HCT116 (cell line): ENCODE measurements around the gene LSAMP. TPM values are rescaled to one million over a fixed set of nuclear protein-coding genes. Genes with fewer than 3 reads are reported as not detected.

ENCODE experiments used
- ATAC-seq: fragments of 200-7000 bp; cut with Tn5 transposase; 2 replicates; pipeline ENCODE4 v1.9.1; 2020; ENCODE audit warnings: mild to moderate bottlenecking, moderate library complexity
- BruUV-seq: library from RNA; stranded (reverse); fragments of 400-500 nt; replicated peaks from 2 replicates; lab custom pipeline; 2021; lab: Mats Ljungman, UMichigan
- CTCF ChIA-PET: fragments of 300-600 bp; sonication (Branson Sonifier 250); formaldehyde crosslinking; loops from one replicate; lab custom pipeline; 2021; ENCODE audit warnings: antibody characterized with exemption; lab: Charles Lee
- POLR2A ChIA-PET: fragments of 300-600, 350-600 bp; sonication (Branson Sonifier 250); formaldehyde crosslinking; loops from one replicate; lab custom pipeline; 2021; ENCODE audit warnings: antibody characterized with exemption; lab: Charles Lee
- RAD21 ChIA-PET, 2 experiments: fragments of 300-600 bp; sonication (Branson Sonifier 250); formaldehyde crosslinking; loops; one replicate each; lab custom pipeline; 2023; ENCODE audit warnings: low total read pairs in 2 of 2; ENCODE audit not compliant: uncharacterized antibody in 2 of 2, unreplicated experiment in 2 of 2, low non-redundant PET in 1 of 2; lab: Charles Lee
- DNase-seq: peaks from one replicate; pipeline ENCODE4 v3.0.0-alpha.2; 2010; ENCODE audit warnings: low read depth, low spot score
- H2AFZ ChIP-seq: fragments of 200-600 bp; shearing (Covaris generic), sonication (generic); 2 replicates; pipeline ENCODE4 v1.6.1; 2017; ENCODE audit warnings: low read depth, mixed run types, mixed read lengths, antibody characterized with exemption, low read length; ENCODE audit not compliant: poor library complexity, severe bottlenecking
- H3K27ac ChIP-seq: 2 replicates; pipeline ENCODE4 v1.5.1; 2012; ENCODE audit warnings: low read depth, low read length
- H3K27me3 ChIP-seq: fragments of 200-600 bp; sonication (generic); 2 replicates; pipeline ENCODE4 v1.6.1; 2016; ENCODE audit warnings: mixed run types, low read length, mixed read lengths; ENCODE audit not compliant: insufficient read depth
- H3K36me3 ChIP-seq, 2 experiments: fragments of 200-500 bp in 1 of 2; fragments of 200-600 bp in 1 of 2; sonication (Bioruptor generic) in 1 of 2; sonication (generic) in 1 of 2; 2 replicates each; pipeline versions ENCODE4 v1.5.1 to v1.6.1; 2014 to 2016; ENCODE audit warnings: low read length in 2 of 2, inconsistent platforms in 1 of 2, mixed read lengths in 1 of 2, mixed run types in 1 of 2; ENCODE audit not compliant: insufficient read depth in 2 of 2, control insufficient read depth in 1 of 2
- H3K4me1 ChIP-seq, 2 experiments: fragments of 200-600 bp in 1 of 2; sonication (generic) in 1 of 2; 2 replicates each; pipeline versions ENCODE4 v1.5.1 to v1.6.1; 2012 to 2017; ENCODE audit warnings: low read length in 2 of 2, inconsistent platforms in 1 of 2, mild to moderate bottlenecking in 1 of 2, mixed read lengths in 1 of 2, mixed run types in 1 of 2, moderate library complexity in 1 of 2; ENCODE audit not compliant: insufficient read depth in 2 of 2, control insufficient read depth in 1 of 2
- H3K4me2 ChIP-seq: fragments of 200-600 bp; sonication (generic); 2 replicates; pipeline ENCODE4 v1.6.1; 2017; ENCODE audit warnings: mixed run types, low read length, mixed read lengths
- H3K4me3 ChIP-seq, 2 experiments: fragments of 200-600 bp in 1 of 2; sonication (generic) in 1 of 2; replicated peaks in 1 of 2; 2 replicates each; pipeline ENCODE4 v1.5.1; 2011 to 2016; ENCODE audit warnings: low read length in 2 of 2, control low read depth in 1 of 2, low read depth in 1 of 2, mild to moderate bottlenecking in 1 of 2, mixed read lengths in 1 of 2, mixed run types in 1 of 2
- H3K79me2 ChIP-seq: fragments of 200-600 bp; sonication (generic); 2 replicates; pipeline ENCODE4 v1.6.1; 2017; ENCODE audit warnings: mild to moderate bottlenecking, mixed run types, low read length, moderate library complexity, mixed read lengths; ENCODE audit not compliant: insufficient read depth
- H3K9ac ChIP-seq: fragments of 200-600 bp; sonication (generic); 2 replicates; pipeline ENCODE4 v1.6.1; 2016; ENCODE audit warnings: low read length, mixed read lengths
- H3K9me2 ChIP-seq: fragments of 200-600 bp; sonication (generic), shearing (Covaris generic); 2 replicates; pipeline ENCODE4 v1.6.1; 2017; ENCODE audit warnings: mixed run types, mild to moderate bottlenecking, moderate library complexity; ENCODE audit not compliant: insufficient read depth
- H3K9me3 ChIP-seq, 2 experiments: fragments of 200-500 bp in 1 of 2; fragments of 200-600 bp in 1 of 2; sonication (Bioruptor generic) in 1 of 2; sonication (generic) in 1 of 2; 2 replicates each; pipeline ENCODE4 v1.6.1; 2014 to 2017; ENCODE audit warnings: low read length in 2 of 2, mixed read lengths in 2 of 2, inconsistent platforms in 1 of 2, low read depth in 1 of 2, mild to moderate bottlenecking in 1 of 2, mixed run types in 1 of 2, moderate library complexity in 1 of 2; ENCODE audit not compliant: control insufficient read depth in 1 of 2, insufficient read depth in 1 of 2
- H4K20me1 ChIP-seq: fragments of 200-600 bp; sonication (generic), shearing (Covaris generic); 2 replicates; pipeline ENCODE4 v1.6.1; 2017; ENCODE audit warnings: mixed run types, mild to moderate bottlenecking, moderate library complexity; ENCODE audit not compliant: insufficient read depth
- CBX3 ChIP-seq: IDR thresholded peaks from 2 replicates; pipeline ENCODE4 v1.6.1; 2012; ENCODE audit warnings: low read depth
- CEBPB ChIP-seq: IDR thresholded peaks from 2 replicates; pipeline ENCODE4 v1.6.1; 2012; ENCODE audit warnings: low read depth
- CTCF ChIP-seq, 3 experiments: fragments of 200-600 bp in 1 of 3; sonication (generic) in 1 of 3; IDR thresholded peaks in 2 of 3; conservative IDR thresholded peaks in 1 of 3; 2 replicates each; pipeline ENCODE4 v1.5.1; 2012 to 2017; ENCODE audit warnings: low read depth in 2 of 3, low read length in 2 of 3, antibody characterized with exemption in 1 of 3, borderline replicate concordance in 1 of 3, control low read depth in 1 of 3, mild to moderate bottlenecking in 1 of 3, mixed read lengths in 1 of 3, mixed run types in 1 of 3, moderate library complexity in 1 of 3; ENCODE audit not compliant: insufficient read depth in 1 of 3
- ELF1 ChIP-seq: IDR thresholded peaks from 2 replicates; pipeline ENCODE4 v1.6.1; 2012; ENCODE audit warnings: low read depth, borderline replicate concordance
- EZH2 ChIP-seq: fragments of 200-600 bp; sonication (generic); IDR thresholded peaks from 2 replicates; pipeline ENCODE4 v1.6.1; 2017; ENCODE audit warnings: antibody characterized with exemption, mixed run types
- EZH2phosphoT487 ChIP-seq: fragments of 200-600 bp; IDR thresholded peaks from 2 replicates; pipeline ENCODE4 v1.6.1; 2018; ENCODE audit warnings: antibody characterized with exemption, borderline replicate concordance
- FOSL1 ChIP-seq: IDR thresholded peaks from 2 replicates; pipeline ENCODE4 v1.6.1; 2012; ENCODE audit warnings: low read depth
- JUND ChIP-seq: IDR thresholded peaks from 2 replicates; pipeline ENCODE4 v1.6.1; 2012
- MAX ChIP-seq: IDR thresholded peaks from 2 replicates; pipeline ENCODE4 v1.6.1; 2012
- POLR2A ChIP-seq: IDR thresholded peaks from 2 replicates; pipeline ENCODE4 v1.7.0; 2011; ENCODE audit warnings: borderline replicate concordance; ENCODE audit not compliant: insufficient read depth, insufficient read length; ENCODE audit errors: extremely low read depth
- POLR2AphosphoS5 ChIP-seq: IDR thresholded peaks from 2 replicates; pipeline ENCODE4 v1.6.1; 2011; ENCODE audit warnings: mild to moderate bottlenecking, low read depth, low read length, moderate library complexity
- REST ChIP-seq: IDR thresholded peaks from 2 replicates; pipeline ENCODE4 v1.6.1; 2012; ENCODE audit warnings: low read depth
- SP1 ChIP-seq: IDR thresholded peaks from 2 replicates; pipeline ENCODE4 v1.6.1; 2012; ENCODE audit warnings: low read depth
- ZNF274 ChIP-seq: fragments of 200-500 bp; sonication (Bioruptor generic); IDR thresholded peaks from 2 replicates; pipeline ENCODE4 v1.6.1; 2014; ENCODE audit warnings: mild to moderate bottlenecking, low read depth, low read length, inconsistent platforms
- intact Hi-C: fragments of 100-400 bp; cut with micrococcal nuclease; formaldehyde crosslinking; loops from 2 replicates; pipeline ENCODE4 v1.10.0; 2022
- total RNA-seq: library from RNA; stranded (reverse); gene quantifications from one replicate; pipeline ENCODE4 v1.2.1, GENCODE V29; 2021; ENCODE audit not compliant: unreplicated experiment
- TF ChIP-seq, protein P1 (sequence below): IDR thresholded peaks from 2 replicates; pipeline ENCODE4 v1.6.1; 2012

The LSAMP gene
- total RNA-seq, 1 experiment from 2014 or later = 0.25 TPM

GRCh38 chr3:115806501-115806900 is 638.8 kb downstream of the LSAMP start:
- Histone ChIP-seq H4K20me1 (no peaks in the 10 kb centered on the region), H3K4me2 (no peak overlapping the region), H3K36me3 (no peaks in the 10 kb centered on the region), H3K4me3 (no peak overlapping the region), H3K9ac (no peak overlapping the region), H3K9me2 (no peaks in the 10 kb centered on the region), H3K79me2 (no peaks in the 10 kb centered on the region), H3K27me3 (no peaks in the 10 kb centered on the region), H3K27ac (no peak overlapping the region), H3K9me3 (no peaks in the 10 kb centered on the region), H2AFZ (no peak overlapping the region), H3K4me1 (peaks cover 0 to 6% of the 10 kb centered on the region in 2 experiments; a peak in 1 of 4 replicates)
- DNase-seq (no peak), ATAC-seq (no peak)
- ChIA-PET RAD21 (no interaction called here), POLR2A (no interaction called here), CTCF (no interaction called here)
- intact Hi-C loops = no loop called here
- no TSS peak for BruUV-seq
- no peak for TF ChIP-seq SP1
- TF ChIP-seq FOSL1 = no peak
- TF ChIP-seq EZH2phosphoT487 = no peak
- TF ChIP-seq ZNF274 = no peak
- no peak for TF ChIP-seq JUND
- no peak for TF ChIP-seq CBX3
- TF ChIP-seq ELF1 = no peak
- no peak for TF ChIP-seq CTCF (IDR thresholded peaks at IDR 0.05 in 2 of 3, conservative IDR thresholded peaks at IDR 0.05 in 1 of 3; ENCODE audit: borderline replicate concordance in 1 of 3, insufficient read depth in 1 of 3, low read depth in 2 of 3, low read length in 2 of 3)
- no peak for TF ChIP-seq EZH2

GRCh38 chr3:115805520-115805919 is 639.8 kb downstream of the LSAMP start:
- ATAC-seq = no peak
- TF ChIP-seq EZH2 (no peak), CBX3 (no peak), CEBPB (no peak), POLR2A (no peak), MAX (no peak), POLR2AphosphoS5 (no peak), REST (no peak)
- TF ChIP-seq, protein P1, sequence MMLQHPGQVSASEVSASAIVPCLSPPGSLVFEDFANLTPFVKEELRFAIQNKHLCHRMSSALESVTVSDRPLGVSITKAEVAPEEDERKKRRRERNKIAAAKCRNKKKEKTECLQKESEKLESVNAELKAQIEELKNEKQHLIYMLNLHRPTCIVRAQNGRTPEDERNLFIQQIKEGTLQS = no peak

More at GRCh38 chr3:115805520-115805919, 639.8 kb downstream of the LSAMP start:
- no peak overlapping the region for H3K4me2 ChIP-seq
- intact Hi-C loops = no loop called here
- no peak overlapping the region for H3K9ac ChIP-seq
- POLR2A ChIA-PET = no interaction called here
- H4K20me1 ChIP-seq = no peaks in the 10 kb centered on the region
- H3K4me1 ChIP-seq = peaks cover 2 to 11% of the 10 kb centered on the region in 2 experiments; a peak in 3 of 4 replicates
- BruUV-seq = no TSS peak
- no peaks in the 10 kb centered on the region for H3K79me2 ChIP-seq
- no peak for DNase-seq
- no peaks in the 10 kb centered on the region for H3K36me3 ChIP-seq
- no peak overlapping the region for H2AFZ ChIP-seq
- CTCF ChIA-PET = interaction anchor here (1.8 kb wide), 1 partner anchor 21 kb away, joined by 8 read pairs; no protein-coding TSS in a partner anchor
- H3K27me3 ChIP-seq = no peaks in the 10 kb centered on the region
- no peak overlapping the region for H3K27ac ChIP-seq
- H3K4me3 ChIP-seq = no peak overlapping the region
- RAD21 ChIA-PET = no interaction called here
- H3K9me3 ChIP-seq = no peaks in the 10 kb centered on the region
- no peaks in the 10 kb centered on the region for H3K9me2 ChIP-seq
